SK-N-SH treated with all-trans-retinoic acid at 6 μM for 48 hours (cell line): ENCODE measurements around the gene TMEM231.

Experiments
- ARNTL ChIP-seq: fragments of 450-650 bp; formaldehyde crosslinking; IDR thresholded peaks from 2 replicates; pipeline ENCODE4 v1.5.0; 2020; ENCODE audit warnings: low read depth, mild to moderate bottlenecking, moderate library complexity, borderline replicate concordance
- ZFP30 ChIP-seq: fragments of 450-650 bp; formaldehyde crosslinking; IDR thresholded peaks from 2 replicates; pipeline ENCODE4 v1.5.0; 2022; ENCODE audit warnings: mild to moderate bottlenecking, moderate library complexity

DNA sequence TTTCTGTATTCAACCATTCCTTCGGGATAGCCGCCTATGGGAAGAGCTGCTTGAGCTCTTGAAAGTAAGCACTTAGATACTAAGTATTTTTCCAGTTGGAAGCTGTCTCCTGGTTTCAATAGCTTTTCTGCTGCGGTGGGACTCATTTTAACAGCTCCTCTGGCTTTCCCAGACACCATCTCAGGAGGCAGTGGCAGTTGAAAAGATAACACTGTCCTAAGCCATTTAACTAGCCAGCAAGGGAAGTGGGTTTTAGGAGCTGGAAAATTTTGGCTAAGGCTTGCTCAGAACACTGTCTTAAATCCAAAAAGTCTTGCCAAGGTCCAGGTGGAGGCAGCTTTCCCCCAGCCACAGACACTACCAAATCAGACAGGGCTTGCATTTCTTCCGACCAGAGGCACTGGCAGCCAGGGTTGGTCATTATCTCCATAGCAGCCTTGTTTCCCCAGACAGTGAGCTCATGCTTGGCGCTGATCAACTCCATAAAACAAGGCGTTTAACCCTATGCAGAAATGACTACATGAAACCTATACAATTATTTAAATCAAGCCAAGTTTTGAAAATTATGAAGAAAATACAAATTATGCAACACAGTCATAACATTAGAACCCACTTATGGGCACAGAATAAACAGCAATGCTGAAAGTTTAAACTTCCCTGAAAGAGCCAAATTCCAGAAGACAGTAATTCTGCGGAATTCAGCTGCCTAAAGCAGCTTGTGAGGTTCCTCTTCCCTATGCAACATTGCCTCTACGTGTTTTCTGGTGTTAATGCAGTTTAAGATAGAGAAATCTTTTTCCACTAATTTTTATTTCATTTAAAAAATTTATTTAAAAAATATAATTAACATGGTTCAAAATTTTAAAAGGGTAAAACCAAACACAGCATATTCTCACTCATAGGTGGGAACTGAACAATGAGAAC, 35.1 kb upstream of the TMEM231 start:
- TF ChIP-seq ARNTL = no peak
- no peak for TF ChIP-seq ZFP30
